NCI-H1417 treated with DMSO at 0.1 percent for 48 hours (cell line): Measurements from ENCODE around the gene KIAA0930.

Experiments used
- DNase-seq: peaks from one replicate; lab custom pipeline; 2025; lab: John Stamatoyannopoulos, UW

Gene KIAA0930

DNA sequence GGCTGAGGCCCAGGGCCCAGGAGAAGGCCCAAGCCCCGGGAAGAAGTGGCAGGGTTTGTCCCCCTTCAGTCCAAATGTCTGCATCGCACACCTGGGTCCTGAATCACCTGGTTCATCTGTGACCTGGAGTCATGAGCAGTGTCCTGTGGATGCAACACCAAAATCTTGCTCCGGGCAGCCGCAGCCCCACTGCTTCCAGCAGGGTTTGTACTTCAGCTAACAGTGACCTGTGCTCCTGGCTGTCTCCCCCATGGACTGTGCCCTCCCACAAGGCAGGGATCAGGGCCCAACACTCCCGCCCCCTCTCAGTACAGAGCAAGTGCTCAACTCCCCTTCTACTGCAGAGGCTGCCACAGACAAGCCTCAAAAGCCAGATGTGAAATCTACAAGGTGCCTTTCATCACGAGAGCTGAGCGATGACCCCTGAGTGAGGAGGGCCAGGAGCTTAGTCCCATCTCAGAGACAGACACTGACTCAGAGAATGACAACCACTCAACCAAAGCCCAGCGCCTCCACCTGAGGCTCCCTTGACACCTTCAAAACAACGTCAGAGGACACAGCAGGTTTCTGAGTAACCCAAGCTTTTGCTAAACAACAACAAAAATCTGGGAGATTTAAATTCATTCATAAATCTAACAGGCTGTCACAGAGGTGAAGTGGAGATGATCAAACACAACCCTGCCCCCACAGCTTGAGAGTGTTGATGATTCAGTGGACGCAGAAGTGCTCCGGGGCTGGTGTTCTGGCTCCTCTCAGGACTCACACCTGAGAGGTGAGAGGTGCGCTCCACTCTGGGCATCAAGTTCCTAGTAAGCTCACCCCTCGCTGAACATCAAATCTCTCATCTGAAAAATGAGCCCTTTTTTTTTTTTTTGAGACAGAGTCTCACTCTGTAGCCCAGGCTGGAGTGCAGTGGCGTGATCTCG, 3.4 kb downstream of the KIAA0930 start:
- DNase-seq = no peak

DNA sequence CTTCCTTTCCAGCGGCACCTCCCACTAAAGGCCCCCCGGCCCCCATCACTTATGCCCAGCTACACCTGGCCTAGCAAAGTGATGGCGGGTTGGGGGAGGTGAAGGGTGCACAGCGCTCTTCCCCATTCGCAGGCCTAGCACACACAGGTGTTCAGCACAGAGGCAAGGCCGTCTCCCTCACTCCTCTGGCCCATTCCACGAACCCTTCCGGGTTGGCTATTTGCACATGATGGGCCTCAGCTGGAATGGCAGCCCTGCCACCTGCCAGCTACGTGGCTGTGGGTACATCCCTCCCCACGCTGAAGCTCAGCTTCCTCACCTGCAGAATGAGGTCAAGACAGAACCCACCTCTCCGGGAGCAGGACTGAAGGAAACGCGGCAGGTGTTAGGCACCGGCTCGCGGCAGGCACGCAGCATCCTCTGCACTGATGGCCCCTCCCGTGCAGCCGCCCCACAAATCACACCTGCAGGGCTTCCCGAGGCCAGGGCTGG, 4.8 kb downstream of the KIAA0930 start:
- DNase-seq = no peak

DNA sequence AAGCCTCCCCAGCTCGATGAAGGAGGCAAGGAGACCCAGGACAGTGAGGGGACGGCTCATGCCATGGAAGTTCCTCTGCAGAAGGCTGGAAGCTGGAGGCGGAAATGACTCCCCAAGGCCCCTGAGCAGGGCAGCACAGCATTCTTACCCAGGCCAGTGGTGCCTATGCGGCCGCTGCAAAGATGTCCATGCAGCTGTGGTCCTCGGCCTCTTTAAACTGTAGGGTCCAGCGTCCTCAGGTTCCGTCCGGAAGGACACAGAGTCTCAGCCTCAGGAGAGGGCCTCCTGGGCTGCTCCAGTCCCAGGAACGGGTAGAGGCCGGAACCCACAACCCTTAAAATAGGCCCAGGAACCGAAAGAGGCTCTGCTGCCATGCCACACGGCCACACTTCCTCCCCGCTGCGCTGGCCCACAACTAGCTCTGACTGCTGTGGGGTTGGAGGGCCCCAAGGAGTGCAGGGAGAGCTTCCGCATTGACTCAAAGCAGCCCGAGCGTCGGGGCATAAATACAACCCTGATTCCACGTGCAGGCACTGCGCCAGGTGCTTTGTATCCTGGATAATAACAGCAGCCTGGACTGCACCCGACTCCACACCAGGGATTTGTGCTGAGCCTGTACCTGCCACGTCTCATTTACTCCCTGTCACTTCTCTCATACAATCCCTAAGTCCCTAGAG, 5.5 kb downstream of the KIAA0930 start:
- DNase-seq = no peak

DNA sequence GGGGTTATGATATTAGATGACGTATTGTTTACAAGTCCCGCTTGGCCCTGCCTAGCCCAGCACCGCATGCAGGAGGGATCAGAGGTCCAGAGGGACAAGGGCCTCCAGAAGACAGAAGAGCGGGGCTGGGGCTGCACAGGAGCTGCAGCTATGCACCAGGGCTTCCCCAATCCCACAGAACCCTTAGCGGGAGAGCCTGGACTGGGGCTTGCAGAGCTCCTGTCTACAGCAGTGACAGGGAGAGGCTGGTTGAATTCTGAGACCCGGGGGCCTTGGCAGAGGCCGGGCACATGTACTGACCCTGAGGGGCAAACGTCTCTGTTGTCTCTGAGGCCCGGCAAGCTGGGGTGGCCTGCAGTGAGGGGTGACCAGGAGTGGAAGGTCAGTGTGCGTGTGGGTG, 6.9 kb downstream of the KIAA0930 start:
- DNase-seq = no peak

DNA sequence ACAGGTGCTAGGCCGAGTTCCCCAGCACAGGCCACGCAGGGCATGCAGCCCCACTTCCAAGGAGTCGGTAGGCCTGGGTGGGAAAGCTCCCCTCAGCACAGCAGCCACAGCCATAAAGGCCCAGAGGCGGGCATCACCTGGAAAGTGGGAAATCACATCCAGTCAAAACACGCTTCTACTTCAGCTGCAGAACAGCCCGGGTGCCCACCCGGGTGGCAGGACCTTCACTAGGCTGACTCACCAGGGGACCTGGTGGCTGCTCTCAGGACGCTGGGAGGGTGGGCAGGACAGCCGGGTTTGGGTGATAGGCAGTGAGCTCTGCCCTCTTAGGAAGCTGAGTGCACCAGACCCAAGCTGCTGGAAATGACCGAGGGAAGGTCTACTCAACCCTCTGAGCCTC, 7.3 kb downstream of the KIAA0930 start:
- DNase-seq = no peak

DNA sequence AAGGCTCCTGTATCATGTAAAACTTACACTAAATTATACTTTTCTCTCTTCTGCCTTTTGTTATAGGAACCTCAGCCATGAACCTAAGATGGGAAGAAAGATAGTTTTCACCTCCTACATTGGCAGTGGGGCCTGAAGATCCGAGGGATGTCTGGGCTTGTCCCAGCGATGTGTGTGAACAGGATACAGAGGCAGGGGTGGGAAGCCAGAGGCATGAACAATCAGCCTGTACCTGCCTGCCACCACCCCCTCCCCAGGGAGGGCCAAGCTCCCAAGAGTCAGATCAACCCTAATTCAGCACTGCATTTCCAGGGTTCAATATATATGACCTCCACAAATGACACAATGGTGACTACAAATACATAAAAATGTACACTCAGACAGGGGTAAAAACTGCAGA, 9.4 kb downstream of the KIAA0930 start:
- no peak for DNase-seq

DNA sequence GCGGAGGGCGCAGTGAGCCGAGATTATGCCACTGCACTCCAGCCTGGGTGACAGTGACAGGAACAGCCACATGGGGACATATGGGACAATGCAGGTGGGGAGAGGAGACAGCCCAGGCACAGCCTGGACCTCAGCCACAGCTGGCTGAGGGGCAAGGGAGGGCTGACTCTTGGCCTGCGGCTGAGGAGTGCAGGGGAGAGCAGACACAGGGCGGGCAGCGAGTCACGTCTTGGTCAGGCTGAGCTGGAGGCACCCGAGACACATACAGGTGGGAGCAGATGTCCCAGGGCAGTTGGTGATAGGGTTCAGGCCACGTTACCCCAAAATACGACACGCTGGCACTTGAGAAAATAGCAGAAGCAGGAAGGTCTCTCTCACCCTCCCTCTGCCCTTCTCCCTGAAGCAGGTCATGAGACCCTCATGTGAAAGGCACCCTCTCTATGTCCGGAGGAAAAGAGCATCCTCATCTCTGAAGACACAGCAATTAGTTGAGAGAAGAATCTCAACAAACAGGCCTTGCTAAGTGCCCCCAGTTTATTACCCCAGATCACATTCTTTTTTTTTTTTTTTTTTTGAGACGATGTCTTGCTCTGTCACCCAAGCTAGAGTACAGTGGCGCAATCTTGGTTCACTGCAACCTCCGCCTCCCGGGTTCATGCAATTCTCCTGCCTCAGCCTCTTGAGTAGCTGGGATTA, 10.5 kb downstream of the KIAA0930 start:
- no peak for DNase-seq

DNA sequence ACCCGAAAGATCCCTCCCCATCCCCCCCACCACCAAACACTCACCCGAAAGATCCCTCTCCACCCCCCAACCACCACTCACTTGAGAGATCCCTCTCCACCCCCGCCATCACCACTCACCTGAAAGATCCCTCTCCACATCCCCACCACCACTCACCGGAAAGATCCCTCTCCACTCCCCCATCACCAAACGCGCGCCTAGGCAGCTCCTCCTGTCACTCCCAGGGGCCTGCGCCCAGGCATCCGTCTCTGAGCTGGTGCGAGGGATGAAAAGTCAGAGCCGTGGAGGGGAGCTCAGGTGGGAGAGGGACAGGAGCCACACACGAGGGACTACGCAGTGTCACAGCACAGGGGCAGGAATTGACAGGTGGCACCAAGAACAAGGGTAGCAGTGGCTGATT, 11.5 kb downstream of the KIAA0930 start:
- DNase-seq = no peak

DNA sequence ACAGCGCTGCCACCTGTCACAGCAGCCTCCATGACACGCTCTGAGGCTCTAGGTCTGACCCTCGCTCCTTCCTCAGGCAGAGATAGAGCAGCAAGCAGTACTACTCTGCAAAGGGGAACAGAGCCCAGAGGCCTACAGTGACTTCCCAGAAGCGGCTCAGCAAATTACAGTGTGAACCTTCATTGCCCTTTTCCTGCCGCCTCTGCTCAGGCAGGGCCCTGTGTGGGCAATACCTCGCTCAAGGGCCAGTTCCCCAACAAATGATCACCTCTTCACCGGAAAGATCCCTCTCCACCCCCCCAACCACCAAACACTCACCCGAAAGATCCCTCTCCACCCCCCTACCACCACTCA, 12.3 kb downstream of the KIAA0930 start:
- DNase-seq = no peak

DNA sequence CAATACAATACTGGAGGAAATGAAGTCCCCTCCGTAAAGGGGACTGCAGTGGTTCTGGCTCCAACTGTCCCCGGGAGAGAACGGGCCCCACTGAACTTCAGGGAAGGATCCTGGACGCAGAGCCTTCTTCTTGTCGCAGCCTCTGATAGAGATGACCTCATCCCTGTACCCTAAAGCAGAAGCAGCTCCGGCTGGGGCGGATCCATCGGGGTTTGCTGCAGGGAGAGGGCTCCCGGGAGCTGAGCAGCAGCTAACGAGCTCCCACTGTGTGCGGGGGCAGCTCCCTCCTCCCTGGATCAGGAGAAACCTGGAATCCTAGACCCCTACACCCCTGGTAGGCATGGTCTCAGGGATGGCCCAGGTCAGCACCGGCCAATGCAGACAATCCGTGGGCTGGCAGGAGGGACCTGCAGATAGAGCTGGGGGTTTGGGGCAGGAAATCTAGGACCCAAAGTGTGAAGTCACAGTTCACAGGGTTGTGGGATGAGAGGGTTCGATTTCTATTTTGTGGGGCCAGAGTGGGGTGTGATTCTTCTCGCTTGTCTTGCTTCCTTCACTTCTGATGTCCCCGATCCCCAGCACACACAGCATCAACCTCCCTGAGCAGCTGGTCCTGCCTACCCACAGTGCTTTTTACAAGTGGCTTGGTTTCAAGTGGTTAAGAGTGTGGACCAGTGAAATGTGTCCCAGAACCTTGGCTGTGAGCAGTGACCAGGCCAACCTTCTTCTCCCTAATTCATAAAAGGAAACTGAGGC, 12.9 kb downstream of the KIAA0930 start:
- DNase-seq = no peak

DNA sequence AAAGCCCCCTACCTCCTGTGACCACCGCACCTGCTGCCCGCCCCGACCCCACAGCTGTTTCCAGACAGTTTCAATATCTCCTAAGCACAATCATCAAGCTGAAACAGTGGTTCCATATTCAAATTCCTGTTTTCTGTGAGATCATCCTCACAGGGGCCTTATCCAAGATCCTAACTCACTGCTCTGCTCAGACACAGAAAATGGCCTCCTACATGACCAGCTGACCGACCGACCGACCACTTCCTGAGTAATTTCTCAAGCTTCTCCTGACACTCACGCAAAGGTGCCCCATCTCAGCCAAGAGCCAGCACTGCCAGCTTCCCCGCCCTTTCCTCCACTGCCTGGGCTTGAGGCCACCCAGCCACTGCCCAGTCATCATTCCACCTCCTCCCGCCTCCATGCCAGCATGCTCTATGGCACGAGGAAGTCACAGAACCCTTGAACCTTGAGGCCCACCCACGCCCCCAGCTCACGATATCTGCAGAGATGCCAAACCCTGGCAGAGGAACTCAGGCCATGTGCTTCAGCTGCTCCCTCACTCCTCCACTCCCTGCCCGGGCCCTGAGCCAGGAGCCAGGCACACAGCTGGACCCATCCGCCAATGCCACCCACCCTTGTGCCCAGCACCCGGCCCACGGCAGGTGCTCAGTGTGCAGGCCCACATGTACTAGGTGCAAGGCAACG, 14.0 kb downstream of the KIAA0930 start:
- DNase-seq = no peak

DNA sequence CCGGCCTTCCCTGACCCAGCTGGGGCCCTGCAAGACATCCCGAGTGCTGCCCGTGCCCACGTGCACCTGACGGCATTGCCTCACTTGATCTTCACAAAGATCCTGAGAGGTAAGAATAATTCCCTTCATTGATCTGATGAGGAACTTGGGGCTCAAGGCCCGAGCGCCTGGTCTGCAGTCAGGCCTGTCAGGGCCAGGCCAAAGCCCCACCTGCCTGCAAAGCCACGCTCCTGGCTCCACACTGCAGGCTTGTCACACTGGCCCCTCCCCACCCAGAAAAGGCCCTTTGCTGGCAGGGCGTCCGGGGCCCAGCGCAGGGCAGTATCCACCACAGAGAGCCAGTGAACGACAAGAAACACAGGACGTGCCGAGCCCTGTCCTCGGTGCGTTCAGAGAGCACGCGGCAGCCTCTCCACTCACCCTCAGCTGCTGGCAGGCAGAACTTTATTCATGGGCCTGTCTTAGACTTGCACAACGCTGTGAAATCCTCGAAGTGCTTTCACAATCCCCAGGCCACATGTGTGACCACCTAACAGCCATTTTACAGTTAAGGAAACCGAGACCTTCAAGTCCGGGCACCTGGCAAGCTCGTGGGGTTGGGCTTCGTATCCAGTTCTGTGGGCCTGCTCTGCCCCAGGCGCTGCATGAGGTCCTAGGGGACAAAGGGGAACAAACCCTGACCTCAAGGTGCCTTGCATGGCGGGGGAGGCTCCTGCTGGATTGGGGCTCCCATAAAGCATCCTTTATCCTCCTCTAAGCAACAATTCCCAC, 14.8 kb downstream of the KIAA0930 start:
- no peak for DNase-seq

DNA sequence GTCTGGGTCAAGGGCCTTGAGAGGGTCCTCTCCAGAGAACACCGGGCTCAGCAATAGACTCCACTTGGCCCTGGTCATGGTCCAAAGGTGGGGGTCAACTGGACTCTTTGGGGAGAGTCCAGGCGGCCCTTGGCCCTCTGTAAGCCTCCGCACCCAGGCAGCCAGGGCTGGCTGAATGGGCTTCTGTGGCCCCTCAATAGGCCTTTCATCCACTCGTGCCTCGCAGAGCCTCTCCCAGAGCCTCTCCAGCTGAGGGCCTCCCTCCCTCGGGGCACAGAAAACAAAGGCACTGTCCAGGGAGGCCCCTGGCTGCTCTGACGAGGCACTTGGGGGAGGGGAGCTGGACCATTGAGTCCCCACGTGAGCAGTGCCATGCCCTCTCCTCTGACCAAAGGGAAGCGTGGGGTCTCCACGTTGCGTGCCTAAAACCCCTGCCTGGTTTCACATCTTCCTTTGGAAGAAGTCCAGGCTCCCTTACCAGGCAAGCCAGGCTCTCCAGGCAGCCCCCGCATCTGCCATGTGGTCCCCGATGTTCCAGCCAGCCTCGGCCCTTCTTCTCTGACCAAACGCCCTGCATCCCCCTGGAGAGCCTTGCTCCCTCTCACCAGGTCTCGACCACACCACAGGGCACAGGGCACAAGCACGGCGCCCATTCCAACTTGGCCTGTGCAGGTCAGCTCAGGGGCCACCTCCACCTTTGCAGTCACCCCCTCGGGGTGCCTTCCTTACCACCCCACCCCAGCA, 15.5 kb downstream of the KIAA0930 start:
- no peak for DNase-seq

DNA sequence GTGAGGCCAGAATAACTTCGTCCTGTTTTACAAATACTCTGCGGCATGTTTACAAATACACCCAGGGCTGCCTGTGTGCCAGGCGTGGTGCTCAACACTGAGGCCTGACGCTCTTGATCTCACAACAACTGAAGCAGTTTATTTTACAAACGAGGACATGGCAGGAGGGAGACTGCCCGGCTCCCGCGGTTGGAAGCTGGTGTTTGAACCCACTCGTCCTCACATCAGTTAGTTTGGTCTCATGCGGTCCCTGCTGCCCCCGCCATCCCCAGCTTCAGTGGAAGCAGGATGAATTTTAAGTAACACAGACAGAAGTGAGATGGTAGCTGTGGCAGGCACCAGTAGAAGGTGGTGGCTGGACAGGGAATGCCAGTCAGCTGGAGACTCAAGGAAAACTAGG, 16.4 kb downstream of the KIAA0930 start:
- DNase-seq = no peak

DNA sequence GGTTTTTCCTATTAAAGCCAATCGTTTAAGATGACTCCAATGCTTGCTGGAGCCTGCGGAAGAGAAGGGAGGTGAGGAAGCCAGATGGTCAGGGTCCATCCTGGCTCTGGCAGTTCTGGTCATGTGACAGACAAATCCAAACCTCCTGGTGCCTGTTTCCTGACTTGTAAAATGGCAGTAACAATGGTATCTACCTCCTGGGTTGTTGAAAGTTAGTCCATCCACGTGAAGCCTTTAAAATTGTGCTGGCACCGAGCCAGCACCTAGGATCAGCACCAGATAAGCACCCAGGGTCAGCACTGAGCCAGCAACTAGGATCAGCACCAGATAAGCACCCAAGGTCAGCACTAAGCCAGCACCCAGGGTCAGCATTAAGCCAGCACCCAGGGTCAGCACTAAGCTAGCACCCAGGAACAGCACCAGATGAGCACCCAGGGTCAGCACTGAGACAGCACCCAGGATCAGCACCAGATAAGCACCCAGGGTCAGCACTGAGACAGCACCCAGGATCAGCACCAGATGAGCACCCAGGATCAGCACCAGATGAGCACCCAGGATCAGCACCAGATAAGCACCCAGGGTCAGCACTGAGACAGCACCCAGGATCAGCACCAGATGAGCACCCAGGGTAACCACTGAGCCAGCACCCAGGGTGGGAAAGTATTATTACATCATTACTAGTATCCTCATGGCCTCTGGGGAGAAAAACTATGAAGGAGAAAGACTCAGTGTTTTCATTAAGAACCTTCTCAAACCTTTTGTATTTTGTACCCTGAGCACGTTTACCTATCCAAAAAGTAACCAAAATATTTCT, 17.2 kb downstream of the KIAA0930 start:
- no peak for DNase-seq

DNA sequence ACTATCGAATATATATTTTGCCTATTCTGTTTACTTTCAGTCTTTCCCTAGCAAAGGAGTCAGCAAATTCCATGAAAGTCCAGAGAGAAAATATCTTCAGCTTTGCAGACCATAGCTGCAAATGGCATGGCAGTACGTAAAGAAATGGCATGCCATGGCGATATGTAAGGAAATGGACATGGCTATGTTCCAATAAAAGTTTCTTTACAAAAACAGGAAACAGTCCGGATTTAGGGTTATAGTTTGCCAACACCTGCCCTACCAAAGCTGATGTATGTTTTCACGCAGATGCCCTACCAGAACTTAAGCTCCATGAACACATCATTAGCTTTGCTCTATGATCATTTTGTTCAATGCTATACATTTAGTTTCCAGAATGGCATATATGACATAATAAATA, 19.5 kb downstream of the KIAA0930 start:
- DNase-seq = no peak

DNA sequence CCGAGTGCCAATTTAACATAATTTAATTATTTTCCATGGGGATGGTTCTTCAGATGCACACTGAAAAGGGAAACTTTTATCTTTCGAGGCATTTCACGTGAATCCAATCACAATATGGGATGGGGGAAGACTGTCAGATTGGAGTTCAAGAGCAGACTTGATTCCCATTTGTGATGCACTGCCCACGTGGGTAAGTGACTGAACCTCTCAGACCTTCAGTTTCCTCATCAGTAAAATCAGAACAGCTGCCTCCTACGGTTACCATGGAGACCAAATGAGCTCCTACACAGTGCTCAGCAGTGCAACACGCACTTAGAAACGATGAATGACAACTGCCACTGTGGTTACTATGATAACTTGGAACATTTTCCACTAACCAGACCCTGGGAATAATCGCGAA, 21.7 kb downstream of the KIAA0930 start:
- no peak for DNase-seq

DNA sequence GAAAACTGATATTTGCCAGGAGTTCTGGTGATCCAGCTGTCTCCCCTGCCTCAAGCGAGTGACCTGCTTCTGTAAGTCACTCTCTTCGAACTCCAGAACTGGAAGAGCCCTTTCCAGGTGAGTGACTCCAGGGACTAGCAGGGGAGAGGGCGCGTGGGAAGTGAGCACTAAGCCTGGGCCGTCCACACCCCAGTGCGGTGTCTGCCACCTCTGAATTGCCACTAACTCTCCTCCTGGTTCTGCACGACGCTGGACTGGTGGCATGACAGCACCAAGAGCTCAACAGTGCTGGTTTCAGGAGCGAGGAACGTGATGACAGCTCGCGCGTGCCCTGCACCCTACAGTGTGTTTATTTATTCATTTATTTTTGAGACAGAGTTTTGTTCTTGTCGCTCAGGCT, 22.9 kb downstream of the KIAA0930 start:
- DNase-seq = no peak

DNA sequence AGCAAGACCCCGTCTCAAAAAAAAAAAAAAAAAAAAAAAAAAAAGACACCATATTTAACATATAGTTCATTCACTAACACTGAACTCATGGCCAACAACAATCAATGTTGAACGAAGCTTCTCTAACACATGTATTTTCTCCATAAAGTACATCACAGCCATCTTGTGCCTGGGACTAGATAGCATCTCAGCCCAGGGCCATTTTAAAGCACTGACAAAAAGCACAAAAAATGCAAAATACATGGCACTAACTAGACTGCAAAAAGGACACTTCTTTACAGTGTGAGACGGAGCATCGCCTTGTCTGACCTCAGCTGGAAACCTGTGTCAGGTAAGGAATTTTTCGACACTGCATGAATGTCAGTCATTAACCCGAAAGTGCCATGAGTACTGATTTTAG, 23.3 kb downstream of the KIAA0930 start:
- DNase-seq = no peak
